GM13977 (cell line): ENCODE measurements around the gene SESN3.

Experiments used
- DNase-seq: peaks from one replicate; pipeline ENCODE4 v3.0.0; 2012; ENCODE audit warnings: low spot score
- in situ Hi-C: fragments of 300-500 bp; cut with MboI; formaldehyde crosslinking; loops from one replicate; pipeline ENCODE4 v1.12.0; 2022; ENCODE audit warnings: low sequenced_read_pairs, low pct_unique_long_range_greater_than_20kb, mixed read lengths, inconsistent platforms; ENCODE audit not compliant: unreplicated experiment
- TF ChIP-seq, protein P1 (sequence below): IDR thresholded peaks from 2 replicates; pipeline ENCODE4 v1.5.1; 2012; ENCODE audit warnings: mild to moderate bottlenecking, control low read depth; ENCODE audit not compliant: insufficient read depth; ENCODE audit errors: extremely low read depth, missing control alignments

SESN3 gene

GRCh38 chr11:95163106-95163505 is 67.9 kb downstream of the SESN3 start:
- TF ChIP-seq, protein P1, sequence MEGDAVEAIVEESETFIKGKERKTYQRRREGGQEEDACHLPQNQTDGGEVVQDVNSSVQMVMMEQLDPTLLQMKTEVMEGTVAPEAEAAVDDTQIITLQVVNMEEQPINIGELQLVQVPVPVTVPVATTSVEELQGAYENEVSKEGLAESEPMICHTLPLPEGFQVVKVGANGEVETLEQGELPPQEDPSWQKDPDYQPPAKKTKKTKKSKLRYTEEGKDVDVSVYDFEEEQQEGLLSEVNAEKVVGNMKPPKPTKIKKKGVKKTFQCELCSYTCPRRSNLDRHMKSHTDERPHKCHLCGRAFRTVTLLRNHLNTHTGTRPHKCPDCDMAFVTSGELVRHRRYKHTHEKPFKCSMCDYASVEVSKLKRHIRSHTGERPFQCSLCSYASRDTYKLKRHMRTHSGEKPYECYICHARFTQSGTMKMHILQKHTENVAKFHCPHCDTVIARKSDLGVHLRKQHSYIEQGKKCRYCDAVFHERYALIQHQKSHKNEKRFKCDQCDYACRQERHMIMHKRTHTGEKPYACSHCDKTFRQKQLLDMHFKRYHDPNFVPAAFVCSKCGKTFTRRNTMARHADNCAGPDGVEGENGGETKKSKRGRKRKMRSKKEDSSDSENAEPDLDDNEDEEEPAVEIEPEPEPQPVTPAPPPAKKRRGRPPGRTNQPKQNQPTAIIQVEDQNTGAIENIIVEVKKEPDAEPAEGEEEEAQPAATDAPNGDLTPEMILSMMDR: no peak
- in situ Hi-C loops: loop anchor here (10.0 kb wide), 1 partner anchor 592 kb away; no protein-coding TSS in a partner anchor
- no peak for DNase-seq

GRCh38 chr11:95161248-95161647 is 69.8 kb downstream of the SESN3 start:
- TF ChIP-seq, protein P1: no peak
- no peak for DNase-seq
- in situ Hi-C loops: loop anchor here (10.0 kb wide), 1 partner anchor 594 kb away; no protein-coding TSS in a partner anchor

- in situ Hi-C loops: no loop called here
- no peak for DNase-seq
- TF ChIP-seq, protein P1: no peak
These were observed 73.2 kb downstream of the SESN3 start for GRCh38 chr11:95157824-95158223.

- TF ChIP-seq, protein P1: no peak
- in situ Hi-C loops: no loop called here
- no peak for DNase-seq
These were observed 74.0 kb downstream of the SESN3 start for GRCh38 chr11:95156916-95157541.

GRCh38 chr11:95156133-95156721 is 74.8 kb downstream of the SESN3 start:
- TF ChIP-seq, protein P1: no peak
- no peak for DNase-seq
- in situ Hi-C loops: no loop called here

- TF ChIP-seq, protein P1: no peak
- in situ Hi-C loops: no loop called here
- no peak for DNase-seq
These were observed 75.6 kb downstream of the SESN3 start for GRCh38 chr11:95155385-95155784.
